ENCODE results near the gene LRRC56. TPM values are rescaled to one million over a fixed set of nuclear protein-coding genes. Genes with fewer than 3 reads are reported as not detected.

The LRRC56 gene
- total RNA-seq, 2 donors from 2014 or later = 2.8 to 3.2 TPM

- Histone ChIP-seq H3K27ac (peak within 1 kb of the TSS; percentile 99), H3K4me3 (peak within 1 kb of the TSS; percentile 95), H3K4me1 (peaks cover 20% of the 10 kb centered on the region), H3K9me3 (no peaks in the 10 kb centered on the region), H3K9ac (ENCODE audit: low read depth in 2 of 2, low read length in 2 of 2) (peak within 1 kb of the TSS; percentile 90 to 94), H3K27me3 (no peaks in the 10 kb centered on the region), H3K36me3 (no peaks in the 10 kb centered on the region)
- no peak for TF ChIP-seq CTCF (IDR thresholded peaks at IDR 0.05)
- peak; percentile 100 for DNase-seq
- intact Hi-C loops (cut with DNase I) = no loop called here
Measured at GRCh38 chr11:506995-507726, 30.2 kb upstream of the LRRC56 start, which contains the start of gene RNH1. TSS of gene RNH1 (minus strand) at chr11:507242. CDS start at chr11:502162, 5,080 bp downstream.

GRCh38 chr11:507727-508515, 29.4 kb upstream of the LRRC56 start:
- no peaks in the 10 kb centered on the region for H3K27me3 ChIP-seq
- intact Hi-C loops (cut with DNase I) = no loop called here
- DNase-seq = no peak
- H3K9me3 ChIP-seq = no peaks in the 10 kb centered on the region
- TF ChIP-seq CTCF (IDR thresholded peaks at IDR 0.05) = no peak
- H3K9ac ChIP-seq (ENCODE audit: low read depth in 2 of 2, low read length in 2 of 2) = peak overlapping the region; percentile 19 to 63
- H3K4me1 ChIP-seq = peaks cover 20% of the 10 kb centered on the region
- H3K27ac ChIP-seq = peak overlapping the region; percentile 22
- H3K36me3 ChIP-seq = no peaks in the 10 kb centered on the region
- H3K4me3 ChIP-seq = peak overlapping the region; percentile 95

- Histone ChIP-seq H3K4me1 (peaks cover 19% of the 10 kb centered on the region), H3K9me3 (no peaks in the 10 kb centered on the region), H3K27me3 (no peaks in the 10 kb centered on the region), H3K27ac (no peak overlapping the region), H3K4me3 (no peak overlapping the region), H3K9ac (ENCODE audit: low read depth in 2 of 2, low read length in 2 of 2) (no peak overlapping the region), H3K36me3 (no peaks in the 10 kb centered on the region)
- intact Hi-C loops (cut with DNase I) = no loop called here
- no peak for TF ChIP-seq CTCF (IDR thresholded peaks at IDR 0.05)
- no peak for DNase-seq
Measured at GRCh38 chr11:508956-509355, 28.4 kb upstream of the LRRC56 start.

- Histone ChIP-seq H3K36me3 (no peaks in the 10 kb centered on the region), H3K9ac (ENCODE audit: low read depth in 2 of 2, low read length in 2 of 2) (no peak overlapping the region), H3K27me3 (no peaks in the 10 kb centered on the region), H3K9me3 (no peaks in the 10 kb centered on the region), H3K4me3 (no peak overlapping the region), H3K27ac (no peak overlapping the region), H3K4me1 (no peaks in the 10 kb centered on the region)
- DNase-seq = no peak
- TF ChIP-seq CTCF (IDR thresholded peaks at IDR 0.05) = no peak
- intact Hi-C loops (cut with DNase I) = no loop called here
Measured at GRCh38 chr11:512761-513595, 24.3 kb upstream of the LRRC56 start.

GRCh38 chr11:514606-515005, 22.7 kb upstream of the LRRC56 start:
- Histone ChIP-seq H3K4me1 (no peaks in the 10 kb centered on the region), H3K27me3 (no peaks in the 10 kb centered on the region), H3K27ac (no peak overlapping the region), H3K9ac (ENCODE audit: low read depth in 2 of 2, low read length in 2 of 2) (no peak overlapping the region), H3K9me3 (no peaks in the 10 kb centered on the region), H3K4me3 (no peak overlapping the region), H3K36me3 (no peaks in the 10 kb centered on the region)
- no peak for DNase-seq
- TF ChIP-seq CTCF (IDR thresholded peaks at IDR 0.05) = no peak
- intact Hi-C loops (cut with DNase I) = no loop called here
